ENCODE results near the gene PTPRO.

The PTPRO gene

GRCh38 chr12:15536446-15536845 lies 214.1 kb downstream of the PTPRO start:
- TF ChIP-seq CTCF (conservative IDR thresholded peaks at IDR 0.05) (no peak), ZFX (IDR thresholded peaks at IDR 0.05) (no peak)
- H3K27ac ChIP-seq, result no peak overlapping the region

- no peak for TF ChIP-seq ZFX (IDR thresholded peaks at IDR 0.05)
Measured at GRCh38 chr12:15538881-15539280, 216.6 kb downstream of the PTPRO start.

GRCh38 chr12:15540005-15540404 lies 217.7 kb downstream of the PTPRO start:
- TF ChIP-seq ZFX (IDR thresholded peaks at IDR 0.05) (no peak), CTCF (conservative IDR thresholded peaks at IDR 0.05) (no peak)
- no peak overlapping the region for H3K27ac ChIP-seq

More at GRCh38 chr12:15538881-15539280, 216.6 kb downstream of the PTPRO start:
- H3K27ac ChIP-seq, result no peak overlapping the region

- no peak for TF ChIP-seq ZFX (IDR thresholded peaks at IDR 0.05)
- no peak overlapping the region for H3K27ac ChIP-seq
Measured at GRCh38 chr12:15540469-15540872, 218.2 kb downstream of the PTPRO start.

GRCh38 chr12:15541996-15542631 lies 219.8 kb downstream of the PTPRO start:
- TF ChIP-seq ZFX (IDR thresholded peaks at IDR 0.05) (no peak), CTCF (conservative IDR thresholded peaks at IDR 0.05) (no peak)
- no peak overlapping the region for H3K27ac ChIP-seq

GRCh38 chr12:15543347-15543746 lies 221.0 kb downstream of the PTPRO start:
- no peak overlapping the region for H3K27ac ChIP-seq
- TF ChIP-seq CTCF (conservative IDR thresholded peaks at IDR 0.05), result no peak
- TF ChIP-seq ZFX (IDR thresholded peaks at IDR 0.05), result no peak

- no peak for TF ChIP-seq CTCF (conservative IDR thresholded peaks at IDR 0.05)
- TF ChIP-seq ZFX (IDR thresholded peaks at IDR 0.05), result no peak
- H3K27ac ChIP-seq, result no peak overlapping the region
Measured at GRCh38 chr12:15544589-15544988, 222.3 kb downstream of the PTPRO start.

GRCh38 chr12:15545334-15545733 lies 223.0 kb downstream of the PTPRO start:
- no peak overlapping the region for H3K27ac ChIP-seq
- no peak for TF ChIP-seq CTCF (conservative IDR thresholded peaks at IDR 0.05)
- no peak for TF ChIP-seq ZFX (IDR thresholded peaks at IDR 0.05)
